Stimulated activated CD4-positive, alpha-beta T cell treated with anti-CD3 and anti-CD28 coated beads, TNF-alpha, amount 100 ng/mL, for 4 hours (primary cell): Measurements from ENCODE around the gene LTN1.

Source experiments
- DNase-seq, 3 experiments: peaks; one replicate each; pipeline ENCODE4 v3.0.0-alpha.2; 2020; ENCODE audit warnings: low read depth in 3 of 3

The LTN1 gene

DNA sequence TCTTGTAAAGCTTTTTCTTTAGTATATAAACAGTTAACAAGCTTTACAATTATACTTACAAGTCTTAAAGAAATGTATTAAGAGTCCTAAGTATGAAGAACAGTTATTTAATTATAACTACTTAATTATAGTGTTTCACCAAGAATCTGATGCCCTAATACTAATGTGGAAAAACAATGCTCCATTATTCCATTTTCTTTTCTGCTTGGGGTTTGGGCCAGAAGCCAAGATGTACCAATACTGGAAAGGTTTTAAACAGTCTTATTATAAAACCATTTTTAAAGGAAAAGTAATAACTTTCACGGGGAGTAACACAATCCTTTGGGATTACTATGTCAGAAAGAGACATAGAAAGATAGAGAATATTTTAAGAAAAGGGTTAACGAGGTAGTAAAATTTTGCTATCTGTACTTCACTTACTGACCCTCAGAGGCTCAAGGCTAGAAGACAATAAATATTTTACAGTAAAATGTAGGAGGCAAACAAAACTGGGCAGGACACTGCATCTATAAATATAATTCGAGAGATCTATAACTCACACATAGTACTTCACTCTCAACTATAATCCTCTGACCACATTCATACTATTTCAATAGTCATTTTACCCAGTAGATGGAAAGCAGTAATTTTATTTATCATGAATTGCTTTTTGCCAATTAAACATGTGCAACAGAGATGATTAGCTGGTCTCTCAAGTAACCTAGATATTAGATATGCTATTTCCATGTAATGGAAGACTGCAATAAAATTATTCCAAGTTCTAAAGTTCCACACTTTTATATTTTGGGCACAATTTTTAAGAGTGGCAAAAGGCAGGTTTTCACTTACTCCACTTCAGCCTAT is 63.9 kb downstream of the LTN1 start:
- DNase-seq = no peak

DNA sequence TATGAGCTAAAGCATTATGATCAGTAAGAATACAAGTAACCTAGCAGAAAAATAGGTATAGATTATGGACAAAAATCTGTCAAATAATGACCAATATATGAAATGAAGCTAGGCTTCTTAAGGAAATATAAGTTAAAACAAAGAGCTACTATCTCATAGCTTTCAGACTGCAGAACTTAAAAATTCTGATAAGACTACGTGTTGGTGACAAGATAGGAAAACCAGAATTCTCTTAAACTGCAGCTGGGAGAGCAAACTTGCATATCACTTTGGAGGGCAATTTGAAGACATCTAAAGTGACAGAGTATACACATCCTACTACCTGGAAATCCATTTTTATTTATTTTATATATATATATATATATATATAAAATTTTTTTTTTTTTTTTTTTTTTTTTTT is 65.5 kb downstream of the LTN1 start:
- DNase-seq = no peak

DNA sequence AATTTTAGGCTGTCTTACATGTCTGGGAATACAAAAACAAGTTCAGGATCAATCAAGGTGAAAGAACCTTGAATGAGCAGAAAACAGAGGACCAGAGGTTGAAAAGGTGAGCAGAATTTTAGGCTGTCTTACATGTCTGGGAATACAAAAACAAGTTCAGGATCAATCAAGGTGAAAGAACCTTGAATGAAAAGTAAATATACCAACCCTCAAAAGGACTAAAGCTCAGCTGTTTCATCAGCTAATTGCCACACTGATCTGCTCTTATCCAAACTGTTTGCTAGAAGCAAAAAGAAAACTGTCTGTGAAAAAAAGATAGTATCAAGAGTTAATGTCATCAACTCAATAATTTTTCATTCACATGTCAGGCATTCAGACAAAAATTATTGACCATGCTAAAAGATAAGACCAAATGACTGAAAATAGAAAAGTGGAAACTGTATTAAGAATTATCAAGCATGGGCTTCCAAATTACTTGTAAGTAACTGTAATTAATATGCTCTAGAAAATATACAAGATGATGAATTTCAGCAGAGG is 69.2 kb downstream of the LTN1 start:
- no peak for DNase-seq

DNA sequence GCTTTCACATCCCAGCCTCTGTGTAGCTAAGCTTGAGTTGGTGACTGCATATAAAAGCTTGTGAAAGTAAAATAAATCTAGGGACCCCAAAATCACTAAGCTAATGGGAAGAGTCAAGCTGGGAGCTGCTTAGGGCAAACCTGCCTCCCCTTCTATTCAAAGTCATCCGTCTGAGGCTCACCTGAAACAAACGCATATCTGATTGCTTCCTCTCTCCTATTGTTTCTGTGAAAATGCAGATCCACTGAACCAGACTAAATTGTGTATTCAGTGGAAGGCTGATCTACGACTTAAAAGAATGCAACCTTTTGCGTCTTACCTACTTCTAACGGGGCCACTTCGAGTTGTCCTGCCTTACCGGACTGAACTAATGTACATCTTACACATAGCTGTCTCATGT is 70.3 kb downstream of the LTN1 start:
- DNase-seq = no peak

DNA sequence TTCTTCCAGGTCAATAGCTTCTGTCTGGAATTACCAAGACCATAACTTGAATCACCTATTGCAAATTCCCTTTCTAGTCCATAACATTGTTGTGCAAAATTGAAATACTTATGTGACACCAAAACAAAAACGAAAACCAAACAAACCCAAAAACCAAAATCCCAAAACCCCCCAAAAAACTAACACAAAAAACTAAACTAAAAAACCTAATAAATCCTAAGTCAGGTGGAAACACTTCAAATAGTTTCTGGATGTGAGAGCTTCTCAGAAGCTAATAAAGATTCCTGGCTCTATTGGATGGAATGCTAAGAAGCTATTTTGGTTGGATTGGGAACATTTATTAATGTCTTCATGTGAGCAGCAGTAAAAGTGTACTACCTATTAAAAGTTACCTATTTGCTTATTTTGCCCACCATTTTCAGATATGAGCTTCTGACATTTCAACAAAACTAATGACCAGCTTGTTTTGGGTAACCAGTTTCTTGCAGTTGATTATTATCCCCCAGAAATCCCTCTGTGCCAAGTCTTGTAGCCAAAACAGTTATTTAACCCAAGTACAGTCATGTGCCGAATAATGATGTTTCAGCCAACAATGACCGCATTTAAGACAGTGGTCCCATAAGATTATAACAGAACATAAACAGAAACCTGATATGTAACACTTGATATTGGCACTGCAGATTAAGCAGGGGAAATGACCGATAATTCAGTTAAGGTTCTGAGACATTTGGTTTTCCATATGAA is 76.4 kb downstream of the LTN1 start:
- DNase-seq = no peak

DNA sequence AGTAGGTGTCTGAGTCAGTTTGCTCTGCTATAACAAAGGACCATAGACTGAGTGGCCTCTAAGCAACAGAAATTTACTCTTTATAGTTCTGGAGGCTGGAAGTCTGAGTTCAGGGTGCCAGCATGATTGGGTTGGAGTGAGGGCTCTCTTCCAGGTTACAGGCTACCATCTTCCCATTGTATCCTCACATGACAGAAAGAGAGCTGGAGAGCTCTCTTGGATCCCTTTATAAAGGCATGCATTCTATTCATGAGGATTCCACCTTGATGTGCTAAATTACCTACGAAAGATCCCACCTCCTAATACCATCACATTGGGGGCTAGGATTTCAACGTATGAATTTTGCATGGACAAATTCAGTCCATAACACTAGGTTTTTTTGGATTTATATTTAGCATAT is 79.6 kb downstream of the LTN1 start:
- DNase-seq = no peak

DNA sequence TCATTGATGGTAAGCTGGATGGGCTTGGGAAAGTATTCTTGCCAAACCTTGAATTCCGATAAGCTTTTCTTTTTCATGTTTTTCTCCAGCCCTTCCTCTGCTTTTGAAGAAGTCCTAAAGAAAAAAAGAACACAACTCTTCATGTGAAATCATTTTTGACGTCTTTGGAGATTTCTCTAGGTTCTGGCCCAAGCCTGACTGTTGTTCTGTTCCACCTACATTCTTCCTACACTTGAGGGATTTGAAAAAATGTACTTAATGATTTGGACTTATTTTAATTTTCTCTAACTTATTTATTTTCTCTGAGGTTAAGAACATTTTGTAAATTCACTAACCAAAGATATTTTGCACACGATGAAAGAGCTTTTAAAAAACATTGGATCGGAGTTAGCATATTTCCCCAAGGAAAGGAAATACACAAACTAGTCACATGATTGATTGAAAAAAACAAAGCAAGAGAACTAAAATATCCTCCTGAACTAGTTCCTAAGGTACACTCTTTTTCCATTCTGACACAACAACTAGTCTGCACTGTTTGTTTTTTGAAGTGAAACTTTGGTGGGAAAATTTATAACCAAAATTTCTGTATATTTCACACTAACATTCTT is 82.3 kb downstream of the LTN1 start:
- no peak for DNase-seq

DNA sequence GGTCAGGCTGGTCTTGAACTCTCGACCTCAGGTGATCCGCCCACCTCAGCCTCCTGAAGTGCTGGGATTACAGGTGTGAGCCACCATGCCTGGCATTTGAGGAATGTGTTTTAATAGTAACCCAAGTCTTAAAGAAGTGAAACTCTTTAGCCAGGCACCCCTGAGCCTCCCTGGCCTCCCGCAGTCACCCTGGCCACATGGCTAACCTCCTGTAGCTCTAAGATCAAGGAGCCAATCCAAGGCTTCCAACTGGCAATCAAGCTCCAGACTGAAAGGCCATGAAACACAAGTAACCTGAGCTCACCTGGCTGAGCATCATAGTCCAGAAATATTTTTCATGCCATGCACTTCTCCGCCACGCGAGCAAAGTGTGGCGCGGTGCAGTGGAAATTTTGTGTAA is 84.3 kb downstream of the LTN1 start:
- DNase-seq = no peak

DNA sequence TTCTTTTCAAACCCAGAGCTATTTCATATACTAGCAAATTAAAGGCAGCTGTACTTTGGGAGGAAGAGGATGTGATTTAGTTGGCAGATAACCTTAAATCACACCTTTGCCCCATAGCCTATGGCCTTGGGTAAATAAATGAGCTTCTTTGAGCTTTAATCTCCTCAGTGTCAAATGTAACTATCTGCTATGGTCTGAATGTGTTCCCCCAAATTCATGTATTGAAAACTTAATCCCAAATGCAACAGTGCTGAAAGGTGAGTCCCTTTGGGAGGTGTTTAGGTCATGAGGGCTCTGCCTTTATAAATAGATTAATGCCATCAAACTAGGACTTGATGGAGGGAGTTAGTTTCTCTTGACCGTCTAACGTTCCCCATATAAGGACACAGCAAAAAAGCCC is 85.8 kb downstream of the LTN1 start:
- DNase-seq = no peak

DNA sequence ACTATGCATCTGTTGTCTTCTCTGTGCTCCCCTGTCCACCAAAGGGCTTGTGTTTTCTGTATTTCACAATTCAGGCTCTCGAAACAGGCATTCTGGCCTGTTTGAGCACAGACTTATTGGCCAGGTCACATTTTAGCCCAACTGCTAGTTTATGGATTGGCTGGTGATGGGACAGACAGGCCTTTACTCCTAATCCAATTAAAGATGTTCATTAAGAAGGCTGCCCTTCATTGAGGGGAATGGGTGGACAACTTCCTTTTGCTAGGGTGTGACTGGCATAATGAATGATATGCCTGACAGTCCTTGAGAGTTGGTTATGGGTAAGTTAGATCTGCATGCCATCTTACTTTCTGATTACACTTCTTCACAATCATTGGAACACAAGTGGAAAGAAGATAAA is 86.4 kb downstream of the LTN1 start:
- no peak for DNase-seq

DNA sequence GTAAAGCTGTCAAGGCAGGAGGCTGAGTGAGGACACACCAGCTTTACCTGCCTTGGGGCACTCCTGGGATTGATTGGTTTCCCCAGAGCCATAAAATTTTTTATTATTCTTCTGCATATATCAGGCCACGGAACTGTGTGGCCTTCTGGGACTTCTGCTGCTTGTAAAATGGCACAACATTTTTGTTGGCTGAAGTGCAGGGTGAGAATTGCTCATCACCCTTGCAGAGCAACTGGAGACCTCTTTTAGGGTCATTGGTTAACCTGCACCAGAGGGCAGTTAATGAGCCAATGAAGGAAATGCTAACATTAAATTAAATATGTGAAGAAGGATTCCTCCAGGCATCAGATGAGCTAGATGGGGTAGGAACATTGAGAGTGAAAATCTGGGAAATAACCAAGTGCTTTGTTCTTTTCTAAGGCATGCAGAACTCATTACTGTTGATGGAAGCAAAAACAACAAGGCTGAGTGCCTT is 87.7 kb downstream of the LTN1 start:
- DNase-seq = no peak

DNA sequence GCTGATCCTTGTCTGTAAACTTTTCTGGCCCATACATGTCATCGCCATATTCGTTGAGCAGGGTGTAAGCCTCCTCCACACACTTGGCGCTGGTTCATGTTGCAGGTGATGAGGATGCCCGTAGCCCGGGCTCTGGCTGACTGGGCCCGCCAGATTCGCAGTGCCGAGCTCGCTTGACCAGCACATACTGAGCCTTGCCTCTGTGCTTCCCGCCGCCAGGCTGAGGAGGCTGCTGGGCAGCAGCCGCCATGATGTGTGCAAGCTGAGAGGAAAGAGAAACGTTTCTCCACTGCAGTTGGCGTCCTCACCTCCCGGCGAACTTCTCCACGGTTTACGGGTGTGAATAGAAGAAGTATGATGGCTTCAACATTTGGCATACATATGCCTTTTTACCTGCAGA is 89.2 kb downstream of the LTN1 start:
- no peak for DNase-seq

DNA sequence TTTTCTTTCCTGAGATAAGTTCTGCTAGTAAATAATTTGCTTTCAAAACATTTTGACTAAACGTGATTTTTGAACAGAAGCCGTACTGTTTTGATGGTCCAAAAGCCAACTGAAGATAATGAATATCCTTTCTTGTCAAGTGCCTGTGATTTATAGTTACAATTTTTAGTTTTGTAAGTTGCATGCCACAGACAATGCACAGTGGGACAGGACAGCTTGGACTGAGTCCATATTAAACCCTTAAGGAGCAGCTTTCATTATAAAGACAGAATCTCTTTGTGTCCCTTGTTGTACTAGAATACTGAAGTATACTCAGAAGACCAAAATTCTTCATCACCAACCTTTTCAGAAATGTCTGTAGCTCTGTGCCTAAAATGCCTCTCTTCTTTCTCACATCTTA is 92.2 kb downstream of the LTN1 start:
- DNase-seq = no peak

DNA sequence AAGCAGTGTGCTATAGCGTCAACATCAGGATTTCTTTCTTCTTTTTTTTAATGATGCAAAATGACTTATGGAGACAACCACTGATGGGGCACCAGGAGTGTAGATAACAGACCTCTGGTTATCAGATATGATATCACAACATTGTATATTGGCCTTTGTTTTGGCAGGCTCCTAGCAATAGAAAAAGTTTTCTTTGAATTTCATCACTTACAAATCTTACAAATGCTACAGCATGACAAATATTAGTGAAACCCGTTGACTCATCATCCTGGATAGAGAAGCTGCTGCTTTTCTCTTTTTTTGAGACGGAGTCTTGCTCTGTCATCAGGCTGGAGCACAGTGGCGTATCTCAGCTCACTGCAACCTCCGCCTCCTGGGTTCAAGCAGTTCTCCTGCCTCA is 92.9 kb downstream of the LTN1 start:
- DNase-seq = no peak

DNA sequence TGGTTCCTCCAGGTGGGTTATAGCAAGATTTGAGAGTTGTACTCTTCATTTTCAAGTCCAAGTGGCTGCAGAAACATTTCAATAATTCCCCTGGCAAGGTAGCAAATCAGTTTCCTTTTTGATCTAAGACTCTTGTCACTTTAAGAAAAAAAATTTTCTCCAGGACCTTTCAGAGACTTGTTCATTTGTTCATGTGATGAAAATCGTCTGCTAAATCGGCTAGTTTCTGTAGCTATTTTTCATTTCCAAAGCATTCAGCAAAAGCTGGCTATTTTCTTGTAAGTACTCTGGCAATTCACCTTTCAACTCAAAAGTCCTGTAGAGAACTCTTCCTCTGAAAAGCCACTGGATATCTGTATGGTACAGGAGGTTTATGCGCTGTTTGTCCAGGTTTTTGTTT is 93.5 kb downstream of the LTN1 start:
- DNase-seq = no peak

DNA sequence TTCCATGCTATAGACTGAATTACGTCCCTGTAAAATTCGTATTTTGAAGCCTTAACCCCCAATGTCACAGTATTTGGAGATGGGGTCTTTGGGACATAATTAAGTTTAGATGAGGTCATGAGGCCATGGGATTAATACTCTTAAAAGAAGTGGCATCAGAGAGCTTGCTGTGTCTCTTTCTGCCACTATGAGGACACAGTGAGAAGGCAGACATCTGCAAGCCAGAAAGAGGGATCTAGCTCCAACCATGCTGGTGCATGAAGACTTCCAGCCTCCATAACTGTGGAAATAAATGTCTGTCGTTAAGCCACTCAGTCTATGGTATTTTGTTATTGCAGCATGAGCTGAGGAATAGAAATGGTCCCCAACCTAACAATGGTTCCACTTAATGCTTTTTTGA is 99.0 kb downstream of the LTN1 start:
- DNase-seq = no peak

DNA sequence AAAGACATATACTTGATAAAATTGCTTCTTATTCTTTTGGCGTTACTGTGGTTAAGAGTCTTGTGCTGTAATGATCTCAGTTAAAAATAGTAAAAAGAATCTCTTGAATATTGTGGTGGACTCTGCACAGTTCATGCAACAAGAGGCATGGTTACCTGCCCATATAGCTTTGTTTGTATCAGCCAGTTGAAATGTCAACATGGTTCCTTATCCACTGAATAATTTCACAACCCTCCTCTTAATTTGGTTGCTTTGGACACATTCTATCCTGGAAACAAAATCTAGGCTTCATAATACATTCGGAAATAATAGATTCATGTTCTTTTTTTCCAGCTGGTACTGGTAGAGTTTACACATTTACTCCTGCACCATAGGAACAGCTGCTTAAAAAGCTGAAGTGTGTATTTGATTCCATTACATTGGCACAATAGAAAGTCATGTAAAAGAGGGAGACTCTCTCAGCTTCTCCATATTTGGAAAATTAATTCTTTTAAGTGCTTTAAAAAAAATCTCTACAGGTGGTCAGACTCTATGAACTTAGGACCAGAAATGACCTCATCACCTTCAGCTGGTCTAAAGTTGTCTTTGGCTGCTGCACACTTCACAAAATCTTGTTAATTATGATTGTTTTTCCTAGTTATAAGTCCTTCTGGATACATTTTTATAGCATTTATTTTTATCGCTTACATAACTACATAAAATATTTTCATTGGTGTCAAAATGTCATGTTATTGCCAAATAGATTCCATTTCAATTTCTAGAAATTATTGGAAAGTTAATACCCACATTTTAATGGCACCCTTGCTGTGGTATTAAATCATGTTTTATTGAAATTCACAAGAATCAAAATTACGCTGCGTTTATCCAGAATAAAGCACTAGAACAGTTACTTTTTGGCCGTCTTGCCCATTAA is 100.2 kb downstream of the LTN1 start:
- no peak for DNase-seq

DNA sequence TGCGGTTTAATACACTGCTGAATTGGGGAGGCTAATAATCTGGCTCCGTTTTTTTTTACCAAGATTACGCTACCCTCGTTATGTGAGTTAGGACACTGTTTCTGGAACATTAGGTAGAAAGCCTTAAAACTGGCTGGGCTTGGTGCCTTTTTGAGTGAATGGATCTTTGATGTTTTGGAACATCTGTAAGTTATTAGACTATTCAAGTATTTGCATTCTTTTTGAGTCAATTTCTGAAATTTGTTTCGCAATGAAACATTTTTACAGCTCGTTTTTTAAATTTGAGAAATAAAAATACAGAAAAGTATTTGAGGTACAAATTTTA is 106.9 kb downstream of the LTN1 start:
- DNase-seq = no peak

DNA sequence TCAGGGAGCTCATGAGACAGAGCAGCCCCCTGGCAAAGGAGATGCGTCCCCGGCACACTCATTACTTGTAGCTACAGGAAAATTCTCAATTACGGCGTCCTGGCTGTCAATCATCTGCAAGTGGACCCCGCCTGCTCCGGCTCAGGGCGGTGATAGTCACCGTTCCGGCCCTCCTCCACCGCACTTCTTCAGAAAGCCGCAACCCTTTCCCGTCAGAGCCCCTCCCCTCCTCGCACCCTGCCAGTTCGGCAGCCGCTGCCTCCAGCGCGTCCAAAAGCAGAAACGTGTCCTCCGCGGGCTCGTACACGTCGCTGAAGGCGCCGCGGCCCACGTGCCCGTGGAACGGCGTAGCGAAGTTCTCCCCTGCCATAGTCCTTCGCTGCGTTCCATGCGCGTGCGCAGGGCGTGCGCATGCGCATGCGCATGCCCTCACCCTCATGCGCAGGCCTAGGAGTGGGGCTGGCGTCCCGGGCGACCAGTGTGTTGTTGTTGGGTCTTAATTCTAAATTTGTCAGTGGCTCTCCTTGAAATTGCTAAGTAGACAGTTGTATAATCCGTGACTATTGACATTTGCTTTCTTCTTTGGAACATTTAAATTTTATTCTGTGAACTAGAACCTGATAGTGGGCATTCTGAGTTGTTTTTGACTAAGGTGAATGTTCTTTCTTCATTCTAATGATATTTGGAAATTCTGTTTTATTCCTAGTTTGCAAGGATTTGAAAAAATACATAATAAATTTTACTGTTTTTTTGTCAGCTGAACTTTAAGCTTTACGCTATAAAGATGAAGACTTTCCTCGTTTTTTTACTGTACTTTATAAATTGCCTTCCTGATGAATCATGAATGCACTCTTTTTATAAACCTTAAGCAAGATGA is 107.5 kb downstream of the LTN1 start:
- DNase-seq = peak; percentile 83 to 86 (median 84)

DNA sequence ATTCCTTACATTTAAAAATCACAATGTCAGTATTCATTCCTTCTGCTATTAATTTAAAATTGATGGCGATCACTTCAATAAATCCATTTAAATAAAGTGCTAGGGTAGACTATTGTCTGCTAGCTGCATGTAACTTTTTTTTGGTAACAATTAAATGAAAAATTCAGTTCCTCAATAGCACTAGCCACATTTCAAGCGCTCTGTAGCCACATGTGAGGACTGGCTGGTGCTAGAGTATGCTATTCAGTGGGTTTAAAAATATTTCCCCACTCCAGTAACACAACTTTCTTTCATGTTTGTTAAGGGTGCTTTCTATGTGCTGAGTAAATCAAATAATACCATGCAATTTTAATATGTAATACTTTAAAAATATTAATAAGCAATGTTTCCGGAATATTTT is 108.2 kb downstream of the LTN1 start:
- no peak for DNase-seq

DNA sequence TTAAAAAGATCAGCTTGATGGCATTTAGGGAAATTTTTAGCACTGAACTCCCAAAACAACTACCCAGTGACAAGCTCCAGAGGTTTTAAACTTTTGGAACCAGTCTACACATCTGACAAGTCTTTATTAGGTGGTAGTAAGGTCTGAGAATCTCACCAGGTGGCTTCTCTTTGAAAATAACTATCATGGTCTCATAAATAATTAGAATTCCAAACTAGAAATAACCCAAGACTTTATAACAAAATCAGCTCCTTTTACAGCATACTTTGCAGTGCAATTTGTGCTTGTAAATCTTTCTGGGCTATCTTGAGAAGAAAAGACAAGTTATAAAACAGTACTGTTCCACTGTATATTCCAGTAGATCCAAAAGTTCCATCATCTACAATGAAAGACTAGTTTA is 108.7 kb downstream of the LTN1 start:
- no peak for DNase-seq
